ENCODE data around the gene KRTAP4-11. TPM values are rescaled to one million over a fixed set of nuclear protein-coding genes. Genes with fewer than 3 reads are reported as not detected.
"Not testable (repeated sequence)": the region's sequence is repeated elsewhere in the genome, so short reads cannot be mapped to it uniquely, and the experiment has no call there.

The KRTAP4-11 gene
- total RNA-seq, 1 experiment from 2014 or later, result not detected

GRCh38 chr17:41160190-41160589 lies 42.0 kb upstream of the KRTAP4-11 start:
- H3K4me1 Mint-ChIP-seq; ATAC-seq; H3K4me3 Mint-ChIP-seq; H3K27me3 Mint-ChIP-seq (ENCODE audit: low read depth); H3K9me3 Mint-ChIP-seq; CTCF ChIA-PET; POLR2A ChIA-PET; DNase-seq (ENCODE audit: low spot score); H3K27ac Mint-ChIP-seq; H3K36me3 Mint-ChIP-seq: not testable (repeated sequence)
- peak; percentile 58; the same call in 1 of the 2 replicates for TF ChIP-seq ZNF423 (CRISPR knock-in tag; IDR thresholded peaks at IDR 0.05)

GRCh38 chr17:41153856-41154255 lies 35.7 kb upstream of the KRTAP4-11 start:
- TF ChIP-seq ETV6 (CRISPR knock-in tag; IDR thresholded peaks at IDR 0.05) (no peak), SP1 (CRISPR knock-in tag; conservative IDR thresholded peaks at IDR 0.05) (no peak), USF1 (CRISPR knock-in tag; IDR thresholded peaks at IDR 0.05) (no peak), RELA (CRISPR knock-in tag; IDR thresholded peaks at IDR 0.05; ENCODE audit: borderline replicate concordance) (no peak), HMGA2 (CRISPR knock-in tag; IDR thresholded peaks at IDR 0.05) (no peak)
- TF ChIP-seq, protein P1, sequence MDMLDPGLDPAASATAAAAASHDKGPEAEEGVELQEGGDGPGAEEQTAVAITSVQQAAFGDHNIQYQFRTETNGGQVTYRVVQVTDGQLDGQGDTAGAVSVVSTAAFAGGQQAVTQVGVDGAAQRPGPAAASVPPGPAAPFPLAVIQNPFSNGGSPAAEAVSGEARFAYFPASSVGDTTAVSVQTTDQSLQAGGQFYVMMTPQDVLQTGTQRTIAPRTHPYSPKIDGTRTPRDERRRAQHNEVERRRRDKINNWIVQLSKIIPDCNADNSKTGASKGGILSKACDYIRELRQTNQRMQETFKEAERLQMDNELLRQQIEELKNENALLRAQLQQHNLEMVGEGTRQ (CRISPR knock-in tag; IDR thresholded peaks at IDR 0.05), result no peak
- TF ChIP-seq, protein P2, sequence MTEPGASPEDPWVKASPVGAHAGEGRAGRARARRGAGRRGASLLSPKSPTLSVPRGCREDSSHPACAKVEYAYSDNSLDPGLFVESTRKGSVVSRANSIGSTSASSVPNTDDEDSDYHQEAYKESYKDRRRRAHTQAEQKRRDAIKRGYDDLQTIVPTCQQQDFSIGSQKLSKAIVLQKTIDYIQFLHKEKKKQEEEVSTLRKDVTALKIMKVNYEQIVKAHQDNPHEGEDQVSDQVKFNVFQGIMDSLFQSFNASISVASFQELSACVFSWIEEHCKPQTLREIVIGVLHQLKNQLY (CRISPR knock-in tag; IDR thresholded peaks at IDR 0.05), result no peak
- Mint-ChIP-seq H3K4me1 (peaks cover 3% of the 10 kb centered on the region; the same call in 1 of the 2 replicates), H3K27me3 (ENCODE audit: low read depth) (no peaks in the 10 kb centered on the region; the same call in 1 of the 2 replicates), H3K4me3 (no peak overlapping the region), H3K36me3 (no peaks in the 10 kb centered on the region), H3K27ac (no peak overlapping the region), H3K9me3 (peaks cover 14% of the 10 kb centered on the region)
- ATAC-seq (no peak), DNase-seq (ENCODE audit: low spot score) (no peak)
- ChIA-PET CTCF (no interaction called here), POLR2A (no interaction called here)

DNA sequence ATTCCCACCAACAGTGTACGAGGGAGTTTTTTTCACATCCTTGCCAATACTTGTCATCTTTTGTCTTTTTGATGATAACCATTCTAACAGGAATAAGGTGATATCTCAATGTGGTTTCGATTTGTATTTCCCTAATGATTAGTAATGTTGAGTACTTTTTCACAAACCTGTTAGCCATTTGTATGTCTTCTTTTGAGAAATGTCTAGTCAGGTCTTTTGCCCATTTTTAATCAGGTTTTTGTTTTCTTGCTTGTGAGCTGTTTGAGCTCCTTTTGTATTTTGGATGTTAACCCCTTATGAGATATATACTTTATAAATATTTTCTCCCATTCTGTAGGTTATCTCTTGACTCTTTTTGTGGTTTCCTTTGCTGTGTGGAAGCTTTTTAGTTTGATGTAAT lies 33.4 kb upstream of the KRTAP4-11 start:
- Mint-ChIP-seq H3K9me3 (peaks cover 14% of the 10 kb centered on the region), H3K4me3 (no peak overlapping the region), H3K27me3 (ENCODE audit: low read depth) (no peaks in the 10 kb centered on the region), H3K4me1 (peaks cover 7% of the 10 kb centered on the region; the same call in 1 of the 2 replicates), H3K36me3 (no peaks in the 10 kb centered on the region), H3K27ac (no peak overlapping the region)
- DNase-seq (ENCODE audit: low spot score), result no peak
- TF ChIP-seq ZNF317 (CRISPR knock-in tag; IDR thresholded peaks at IDR 0.05; ENCODE audit: borderline replicate concordance, low read depth) (no peak), TEAD4 (CRISPR knock-in tag; IDR thresholded peaks at IDR 0.05) (no peak), E2F1 (CRISPR knock-in tag; IDR thresholded peaks at IDR 0.05) (no peak), RELA (CRISPR knock-in tag; IDR thresholded peaks at IDR 0.05; ENCODE audit: borderline replicate concordance) (no peak), TEAD1 (CRISPR knock-in tag; IDR thresholded peaks at IDR 0.05) (no peak), NR1H2 (CRISPR knock-in tag; IDR thresholded peaks at IDR 0.05) (no peak), ESRRA (CRISPR knock-in tag; IDR thresholded peaks at IDR 0.05; ENCODE audit: borderline replicate concordance) (no peak), FOXJ3 (CRISPR knock-in tag; IDR thresholded peaks at IDR 0.05; ENCODE audit: borderline replicate concordance) (no peak), SOX15 (CRISPR knock-in tag; IDR thresholded peaks at IDR 0.05) (no peak)
- TF ChIP-seq, protein P3, sequence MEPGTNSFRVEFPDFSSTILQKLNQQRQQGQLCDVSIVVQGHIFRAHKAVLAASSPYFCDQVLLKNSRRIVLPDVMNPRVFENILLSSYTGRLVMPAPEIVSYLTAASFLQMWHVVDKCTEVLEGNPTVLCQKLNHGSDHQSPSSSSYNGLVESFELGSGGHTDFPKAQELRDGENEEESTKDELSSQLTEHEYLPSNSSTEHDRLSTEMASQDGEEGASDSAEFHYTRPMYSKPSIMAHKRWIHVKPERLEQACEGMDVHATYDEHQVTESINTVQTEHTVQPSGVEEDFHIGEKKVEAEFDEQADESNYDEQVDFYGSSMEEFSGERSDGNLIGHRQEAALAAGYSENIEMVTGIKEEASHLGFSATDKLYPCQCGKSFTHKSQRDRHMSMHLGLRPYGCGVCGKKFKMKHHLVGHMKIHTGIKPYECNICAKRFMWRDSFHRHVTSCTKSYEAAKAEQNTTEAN (CRISPR knock-in tag; IDR thresholded peaks at IDR 0.05), result no peak
- ChIA-PET CTCF (no interaction called here), POLR2A (no interaction called here)
- no peak for ATAC-seq

All from WTC11 (cell line).